NK-92 treated with Interleukin-12 subunit alpha and Interleukin-12 subunit beta, amount 100 ng/mL, for 24 hours (cell line): ENCODE measurements around the gene BCL2L11.
"Not testable (repeated sequence)": the region's sequence is repeated elsewhere in the genome, so short reads cannot be mapped to it uniquely, and the experiment has no call there.

Source experiments
- DNase-seq: peaks from one replicate; lab custom pipeline; 2025; lab: John Stamatoyannopoulos, UW

BCL2L11 gene

GRCh38 chr2:111120253-111121027 lies at the start of gene BCL2L11:
BCL2L11 (plus strand) TSS chr2:111120914; CDS start chr2:111123746, 2,832 bp downstream.
- DNase-seq, result no peak

GRCh38 chr2:111071600-111072171 lies 49.0 kb upstream of the BCL2L11 start:
- DNase-seq, result no peak

GRCh38 chr2:111072220-111072871 lies 48.4 kb upstream of the BCL2L11 start:
- no peak for DNase-seq

- not testable (repeated sequence) for DNase-seq
Observed at GRCh38 chr2:111082659-111083058, 38.1 kb upstream of the BCL2L11 start.

- DNase-seq, result no peak
Observed at GRCh38 chr2:111091811-111092211, 28.9 kb upstream of the BCL2L11 start.

GRCh38 chr2:111094691-111095090 lies 26.0 kb upstream of the BCL2L11 start:
- no peak for DNase-seq

- no peak for DNase-seq
Observed at GRCh38 chr2:111095434-111095833, 25.3 kb upstream of the BCL2L11 start.

GRCh38 chr2:111099402-111099801 lies 21.3 kb upstream of the BCL2L11 start:
- no peak for DNase-seq

GRCh38 chr2:111100087-111100764 lies 20.5 kb upstream of the BCL2L11 start:
- no peak for DNase-seq

GRCh38 chr2:111100765-111101162 lies 19.9 kb upstream of the BCL2L11 start:
- DNase-seq, result peak; percentile 22

GRCh38 chr2:111101592-111101991 lies 19.1 kb upstream of the BCL2L11 start:
- DNase-seq, result no peak

- no peak for DNase-seq
Observed at GRCh38 chr2:111102216-111102615, 18.5 kb upstream of the BCL2L11 start.

- DNase-seq, result no peak
Observed at GRCh38 chr2:111105926-111106325, 14.8 kb upstream of the BCL2L11 start.

GRCh38 chr2:111106706-111107105 lies 14.0 kb upstream of the BCL2L11 start:
- no peak for DNase-seq

- no peak for DNase-seq
Observed at GRCh38 chr2:111108745-111109271, 11.9 kb upstream of the BCL2L11 start.

GRCh38 chr2:111111101-111111755 lies 9.5 kb upstream of the BCL2L11 start:
- no peak for DNase-seq

GRCh38 chr2:111113838-111114237 lies 6.9 kb upstream of the BCL2L11 start:
- DNase-seq, result no peak

- DNase-seq, result no peak
Observed at GRCh38 chr2:111116011-111116746, 4.5 kb upstream of the BCL2L11 start.

- DNase-seq, result no peak
Observed at GRCh38 chr2:111116843-111117597, 3.7 kb upstream of the BCL2L11 start.
